HG03354 (cell line): ENCODE data around the gene PAPPA.

Experiments
- ATAC-seq: cut with Tn5 transposase; IDR thresholded peaks from one replicate; pipeline ENCODE4 v1.9.1; 2021; ENCODE audit warnings: mild to moderate bottlenecking; ENCODE audit not compliant: unreplicated experiment, poor library complexity, severe bottlenecking

The PAPPA gene

GRCh38 chr9:116264361-116264760 is 110.8 kb downstream of the PAPPA start:
- ATAC-seq = no peak

- no peak for ATAC-seq
Observed at GRCh38 chr9:116267021-116267420, 113.4 kb downstream of the PAPPA start.

GRCh38 chr9:116269250-116269649 is 115.7 kb downstream of the PAPPA start:
- ATAC-seq = no peak

DNA sequence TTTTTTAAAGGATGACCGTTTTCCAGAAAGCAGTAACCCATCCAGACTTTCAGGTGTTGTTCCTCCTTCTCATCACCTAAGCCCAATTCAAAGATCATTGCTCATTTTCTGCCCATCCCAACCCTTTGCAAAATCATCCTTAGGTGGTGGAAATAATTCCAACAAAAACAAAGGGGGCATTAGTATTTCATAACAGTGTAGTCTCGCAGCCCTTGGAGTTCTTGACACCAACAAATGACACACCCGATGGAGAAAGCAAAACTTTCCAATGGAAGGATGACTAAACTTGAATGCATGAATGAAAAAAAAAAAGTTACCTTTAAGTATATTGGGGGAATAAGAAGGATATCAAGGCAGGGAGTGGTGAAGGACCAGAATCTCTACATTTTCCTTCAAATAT is 117.0 kb downstream of the PAPPA start:
- ATAC-seq = no peak

DNA sequence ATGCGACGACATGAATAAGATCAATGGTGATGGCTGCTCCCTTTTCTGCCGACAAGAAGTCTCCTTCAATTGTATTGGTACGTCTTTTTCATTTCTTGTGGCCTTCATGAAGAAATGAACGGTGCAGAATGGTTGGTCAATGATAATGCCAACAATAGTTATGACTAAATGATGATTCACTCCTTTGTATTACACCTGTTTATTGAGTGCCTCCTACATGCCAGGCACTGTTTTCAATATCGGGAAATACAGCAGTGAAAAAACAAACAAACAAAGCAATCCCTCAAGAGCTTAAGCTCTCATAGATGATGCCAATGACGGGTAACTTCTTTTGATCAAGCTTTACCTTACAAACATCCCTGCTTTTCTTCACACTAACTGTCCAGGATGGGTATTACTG is 117.7 kb downstream of the PAPPA start:
- no peak for ATAC-seq

GRCh38 chr9:116271991-116272390 is 118.4 kb downstream of the PAPPA start:
- no peak for ATAC-seq

DNA sequence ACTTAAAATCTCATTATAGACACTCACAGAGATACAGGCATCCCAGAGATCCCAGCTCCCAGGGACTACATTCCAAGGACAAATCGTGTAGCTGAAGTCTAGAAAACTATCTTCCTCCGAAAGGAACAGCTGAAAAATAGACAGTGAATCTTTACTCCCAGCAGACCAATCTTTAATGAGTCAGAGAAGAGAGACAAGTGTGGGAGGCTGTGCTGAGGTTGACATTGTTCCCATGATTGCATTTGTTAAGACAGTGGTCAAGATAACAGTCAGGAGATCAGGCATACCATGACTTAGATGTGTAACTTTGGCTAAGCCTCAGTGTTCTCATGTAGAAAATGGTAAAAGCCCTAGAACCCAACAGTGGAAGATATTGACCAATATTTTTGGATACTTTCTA is 120.7 kb downstream of the PAPPA start:
- ATAC-seq = no peak

DNA sequence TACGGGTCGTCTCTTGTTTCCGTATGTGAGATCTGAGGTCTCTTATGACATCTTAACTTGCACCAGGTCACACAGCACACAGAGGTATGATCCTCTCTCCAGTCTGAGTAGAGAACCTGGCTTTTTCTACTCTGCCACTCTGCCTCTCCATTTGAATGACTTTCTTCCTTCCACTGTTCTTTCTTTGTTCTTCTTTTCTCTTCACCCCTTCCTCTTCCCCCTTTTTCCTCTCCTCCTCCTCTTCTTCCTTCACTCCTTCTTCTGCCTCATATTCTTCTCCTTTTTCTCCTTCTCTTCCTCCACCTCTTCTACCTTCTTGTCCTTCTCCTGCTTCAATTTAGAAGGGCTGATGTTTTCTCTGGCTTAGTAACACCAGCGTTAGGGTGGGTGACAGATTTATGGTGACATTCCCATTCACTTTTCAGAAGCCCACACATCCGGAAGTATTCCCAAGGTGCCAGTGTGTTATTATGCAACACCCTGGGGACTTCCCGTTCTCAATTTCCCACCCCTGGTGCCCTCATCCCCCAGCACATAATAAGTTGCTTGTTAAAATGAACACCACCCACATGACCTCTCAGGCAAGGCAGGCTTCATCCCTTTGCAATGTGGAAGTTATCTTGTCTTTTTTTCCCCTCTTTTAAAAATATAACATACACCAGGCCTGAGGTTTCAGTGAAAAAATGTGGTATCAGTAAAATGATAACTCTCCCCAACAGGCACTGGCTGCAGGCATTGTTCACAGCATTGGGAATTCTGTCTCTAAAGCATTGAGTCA is 122.0 kb downstream of the PAPPA start:
- ATAC-seq = no peak

GRCh38 chr9:116276196-116276493 is 122.6 kb downstream of the PAPPA start:
- no peak for ATAC-seq

DNA sequence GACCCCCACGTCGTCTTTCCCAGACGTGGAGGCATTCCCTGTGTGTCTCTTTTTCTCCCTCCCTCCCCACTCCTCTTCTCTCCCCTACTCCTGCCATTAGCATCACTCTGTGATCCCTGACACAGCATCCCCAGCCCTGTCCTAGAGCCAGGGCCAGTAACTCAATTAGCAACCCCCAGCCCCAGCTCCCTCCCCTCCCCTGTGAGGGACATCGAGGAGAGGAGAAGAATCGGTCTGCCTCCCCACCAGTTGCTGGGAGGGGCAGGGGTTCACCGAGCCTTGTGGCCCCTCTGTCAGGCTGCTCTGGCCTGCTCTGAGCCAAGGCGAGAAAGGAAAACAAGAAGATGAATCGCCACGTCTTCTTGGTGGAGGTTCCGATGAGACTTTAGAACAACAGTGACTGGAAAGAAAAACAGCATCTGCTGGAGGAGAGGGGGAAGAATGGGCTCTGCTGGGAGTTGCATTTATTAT is 123.1 kb downstream of the PAPPA start:
- no peak for ATAC-seq

DNA sequence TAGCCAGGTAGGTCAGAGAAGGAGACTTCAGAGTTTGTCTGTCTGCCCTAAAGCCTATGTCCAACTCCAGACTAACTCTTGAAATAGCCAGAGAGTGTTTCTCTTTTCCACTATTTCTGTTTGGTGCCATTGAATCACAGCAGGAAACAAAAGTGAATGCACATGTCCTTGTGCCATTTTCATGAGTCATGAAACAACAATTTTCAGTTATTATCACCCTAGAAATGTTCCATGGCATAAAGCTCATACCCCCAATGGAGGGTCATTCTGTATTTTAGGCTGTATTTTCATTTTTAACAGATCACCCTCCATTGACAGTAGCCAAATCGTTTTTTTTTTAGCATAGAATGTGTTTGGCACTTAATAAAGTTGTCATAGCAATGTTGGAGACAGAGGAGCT is 124.7 kb downstream of the PAPPA start:
- ATAC-seq = no peak

DNA sequence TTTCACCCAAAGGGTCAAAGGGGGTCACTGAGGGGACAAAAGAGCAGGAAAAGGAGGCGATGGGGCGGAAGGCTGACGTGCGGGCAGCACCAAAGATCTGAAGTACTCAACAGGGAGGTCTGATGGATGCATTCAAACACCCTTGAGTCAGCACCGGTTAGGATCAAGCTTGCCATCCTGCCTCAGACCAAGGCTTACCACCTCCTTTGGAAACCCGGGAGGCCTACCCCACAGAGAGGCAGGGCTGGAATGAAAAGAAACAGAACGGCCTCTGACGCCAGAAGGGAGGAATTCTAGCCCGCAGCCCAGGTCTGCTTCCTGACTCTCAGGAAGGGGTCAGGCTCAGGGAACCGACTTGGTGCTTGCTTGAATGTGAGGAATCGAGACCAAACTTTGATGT is 125.6 kb downstream of the PAPPA start:
- ATAC-seq = no peak

GRCh38 chr9:116280529-116280928 is 126.9 kb downstream of the PAPPA start:
- no peak for ATAC-seq

DNA sequence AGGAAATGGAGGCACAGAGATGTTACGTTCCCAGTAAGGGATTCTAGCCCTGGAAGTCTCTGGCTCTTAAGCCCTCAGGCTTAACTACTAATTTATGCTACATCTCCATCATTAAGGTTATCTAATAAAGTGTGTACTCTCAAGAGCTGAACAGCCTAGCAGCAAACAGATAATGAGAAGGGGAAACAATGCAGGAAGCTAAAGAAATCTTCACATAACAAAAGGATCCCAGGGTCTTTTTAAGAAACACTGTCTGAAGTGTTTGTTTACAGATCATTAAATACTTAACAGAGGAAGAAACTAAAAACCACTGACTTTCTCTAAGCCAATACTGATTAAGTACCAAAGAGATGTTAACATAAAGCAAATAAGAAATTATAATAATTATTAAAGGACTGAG is 129.0 kb downstream of the PAPPA start:
- ATAC-seq = no peak

GRCh38 chr9:116284518-116284917 is 130.9 kb downstream of the PAPPA start:
- ATAC-seq = no peak

DNA sequence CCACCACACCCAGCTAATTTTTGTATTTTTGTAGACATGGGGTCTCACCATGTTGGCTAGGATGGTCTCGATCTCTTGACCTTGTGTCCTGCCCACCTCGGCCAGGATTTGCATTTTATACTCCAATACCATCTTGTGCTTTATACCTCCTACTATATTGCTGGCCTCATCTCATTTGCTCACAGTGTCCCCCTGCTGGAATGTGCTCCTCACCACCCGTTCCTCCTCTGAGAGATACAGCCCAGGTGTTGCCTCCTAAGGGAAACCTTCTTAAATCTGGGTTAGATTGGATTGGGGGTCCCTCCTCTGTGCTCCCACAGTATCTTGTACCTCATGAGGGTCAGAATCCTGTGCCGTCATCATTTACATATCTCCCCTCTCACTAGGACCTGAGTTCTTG is 131.7 kb downstream of the PAPPA start:
- no peak for ATAC-seq

- ATAC-seq = no peak
Observed at GRCh38 chr9:116286297-116286696, 132.7 kb downstream of the PAPPA start.

DNA sequence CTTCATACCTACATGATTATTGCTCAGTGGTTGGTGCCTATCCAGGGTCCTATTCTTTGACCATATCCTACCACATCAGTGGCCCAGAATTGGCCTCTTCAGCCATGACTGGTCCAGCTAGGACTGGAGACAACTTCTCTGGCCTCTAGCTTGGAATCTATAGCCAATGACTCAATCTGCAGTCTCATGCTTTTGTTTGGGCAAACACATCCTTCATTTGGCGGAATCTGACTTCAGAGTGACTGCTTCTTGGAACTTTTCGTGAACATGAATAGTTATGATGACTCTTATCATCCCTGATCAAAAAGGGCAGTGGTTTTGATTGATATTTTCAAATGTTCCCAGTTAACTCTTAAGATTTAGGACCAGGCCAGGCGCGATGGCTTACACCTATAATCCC is 134.1 kb downstream of the PAPPA start:
- no peak for ATAC-seq

DNA sequence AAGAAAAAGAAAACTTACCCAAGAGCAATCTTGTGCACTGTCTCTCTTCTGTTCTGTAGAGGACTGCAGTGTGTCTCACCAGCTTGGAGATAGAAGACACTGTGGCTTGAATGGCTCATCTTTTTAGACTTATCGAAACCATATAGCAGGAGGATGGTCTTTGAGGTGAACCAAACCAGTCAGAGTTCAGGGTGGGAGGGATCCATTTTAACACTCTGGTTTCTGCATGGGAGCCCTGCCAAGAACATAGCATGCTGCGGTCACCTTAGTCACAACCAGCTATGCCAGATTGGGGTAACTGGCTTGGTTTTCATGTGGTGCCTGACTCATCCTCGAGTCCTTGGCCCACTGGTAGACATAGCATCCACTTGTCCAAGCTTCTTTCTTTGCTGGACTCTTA is 135.1 kb downstream of the PAPPA start:
- no peak for ATAC-seq

DNA sequence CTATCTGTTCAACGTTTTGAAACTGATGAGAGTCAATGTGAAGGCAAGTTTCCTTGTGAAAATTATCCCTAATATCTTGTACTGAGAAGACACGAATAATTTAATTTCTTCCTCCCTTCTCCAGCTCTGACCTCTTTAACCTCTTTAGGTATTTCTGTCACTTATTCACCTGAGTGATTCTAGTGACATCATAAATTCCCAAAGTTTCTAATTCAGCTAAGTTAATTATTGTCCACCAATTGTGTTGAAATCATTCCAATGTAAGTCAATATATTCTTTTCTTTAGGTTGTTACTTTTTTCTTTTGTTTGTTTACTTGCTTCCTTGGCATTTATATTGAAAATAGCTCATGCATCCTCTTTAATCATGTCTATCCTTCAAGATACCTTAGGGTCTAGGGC is 143.8 kb downstream of the PAPPA start:
- ATAC-seq = no peak

DNA sequence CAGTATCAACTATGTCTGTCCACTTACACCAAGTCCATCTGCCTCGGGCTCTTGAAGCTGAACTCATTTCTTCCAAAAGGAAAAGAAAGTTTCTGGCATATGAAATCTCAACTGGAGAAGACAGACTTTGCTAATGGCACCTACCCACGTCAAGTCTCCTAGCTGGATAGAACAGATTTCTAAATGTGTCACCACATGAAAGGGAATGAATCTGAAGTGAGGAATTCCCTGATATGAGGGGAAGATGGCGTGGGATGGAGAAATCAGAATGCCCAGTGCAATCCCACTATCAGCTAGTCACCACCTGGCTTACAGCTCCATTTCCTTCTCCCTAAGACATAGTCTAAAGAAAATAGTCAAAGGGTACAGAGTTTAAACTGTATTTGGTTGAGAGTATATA is 144.7 kb downstream of the PAPPA start:
- no peak for ATAC-seq

- ATAC-seq = no peak
Observed at GRCh38 chr9:116298878-116299391, 145.3 kb downstream of the PAPPA start.
